K562 (cell line): Measurements from ENCODE around the gene IMMP2L. TPM values are rescaled to one million over a fixed set of nuclear protein-coding genes. Genes with fewer than 3 reads are reported as not detected.

Experiments used
- ATAC-seq: fragments of 200-7000 bp; cut with Tn5 transposase; 3 replicates; pipeline ENCODE4 v1.9.1; 2020; ENCODE audit warnings: moderate library complexity
- BruUV-seq: library from RNA; stranded (reverse); fragments of 400-500 nt; replicated peaks from 2 replicates; lab custom pipeline; 2021; lab: Mats Ljungman, UMichigan
- CTCF ChIA-PET: fragments of 300-600 bp; formaldehyde crosslinking; extraction: SDS; loops from one replicate; lab custom pipeline; 2021; ENCODE audit warnings: low intra/inter-chr PET ratio; lab: Yijun Ruan, JAX
- POLR2A ChIA-PET: fragments of 300-600, 350-650 bp; sonication (Branson Sonifier 250); formaldehyde crosslinking; extraction: SDS; loops from one replicate; lab custom pipeline; 2021; ENCODE audit warnings: antibody characterized with exemption, inconsistent platforms; lab: Yijun Ruan, JAX
- DNase-seq, 4 experiments: peaks; one replicate each; pipeline versions ENCODE4 v3.0.0 to v3.0.0-alpha.2; 2011 to 2018; ENCODE audit warnings: low spot score in 3 of 4, mixed read lengths in 3 of 4; ENCODE audit errors: extremely low read depth in 1 of 4
- FAIRE-seq: peaks from 2 replicates; lab custom pipeline; 2011; peaks lifted over from hg19 to GRCh38; lab: Jason Lieb, UNC
- H2AFZ ChIP-seq: 2 replicates; pipeline ENCODE4 v1.6.0; 2011; ENCODE audit warnings: low read depth, low read length, control low read depth, inconsistent platforms
- H3K27ac ChIP-seq: fragments of 200-600 bp; 3 replicates; pipeline ENCODE4 v1.8.0; 2011; ENCODE audit warnings: low read depth, mild to moderate bottlenecking, control low read depth, inconsistent platforms, low read length, moderate library complexity, mixed read lengths; ENCODE audit errors: extremely low read depth
- H3K27me3 ChIP-seq, 2 experiments: fragments of 300-600 bp in 1 of 2; 2 replicates in 1 of 2; 3 replicates in 1 of 2; pipeline versions ENCODE4 v1.6.0 to v1.8.0; 2011; ENCODE audit warnings: inconsistent platforms in 2 of 2, low read length in 2 of 2, mild to moderate bottlenecking in 1 of 2, mixed read lengths in 1 of 2, moderate library complexity in 1 of 2; ENCODE audit not compliant: control insufficient read depth in 2 of 2, insufficient read depth in 2 of 2
- H3K36me3 ChIP-seq: fragments of 300-600 bp; 3 replicates; pipeline ENCODE4 v1.8.0; 2011; ENCODE audit warnings: mild to moderate bottlenecking, low read length, inconsistent platforms; ENCODE audit not compliant: control insufficient read depth, insufficient read depth
- H3K4me1 ChIP-seq, 2 experiments: fragments of 200-600 bp in 1 of 2; replicated peaks in 1 of 2; 2 replicates in 1 of 2; 3 replicates in 1 of 2; pipeline versions ENCODE4 v1.5.1 to v1.8.0; 2011; ENCODE audit warnings: inconsistent platforms in 2 of 2, low read length in 2 of 2, mild to moderate bottlenecking in 1 of 2, mixed read lengths in 1 of 2, moderate library complexity in 1 of 2; ENCODE audit not compliant: control insufficient read depth in 2 of 2, insufficient read depth in 2 of 2
- H3K4me2 ChIP-seq: 2 replicates; pipeline ENCODE4 v1.6.1; 2011; ENCODE audit warnings: low read length, control low read depth, inconsistent platforms, mixed read lengths; ENCODE audit not compliant: insufficient read depth
- H3K4me3 ChIP-seq: fragments of 200-600 bp; sonication (generic), shearing (Covaris generic); 2 replicates; pipeline ENCODE4 v1.5.1; 2016; ENCODE audit warnings: control low read depth, inconsistent platforms
- H3K79me2 ChIP-seq: fragments of 200-600 bp; 3 replicates; pipeline ENCODE4 v1.8.0; 2011; ENCODE audit warnings: low read length, inconsistent platforms; ENCODE audit not compliant: control insufficient read depth, insufficient read depth
- H3K9ac ChIP-seq, 2 experiments: 2 replicates each; pipeline versions ENCODE4 v1.6.0 to v1.6.1; 2011; ENCODE audit warnings: low read depth in 2 of 2, low read length in 2 of 2, control low read depth in 1 of 2, inconsistent platforms in 1 of 2, mild to moderate bottlenecking in 1 of 2, mixed read lengths in 1 of 2; ENCODE audit not compliant: insufficient read depth in 1 of 2
- H3K9me1 ChIP-seq: one replicate; pipeline ENCODE4 v1.6.0; 2011; ENCODE audit warnings: inconsistent platforms, mild to moderate bottlenecking, low read length, moderate library complexity; ENCODE audit not compliant: control insufficient read depth, insufficient read depth
- H3K9me3 ChIP-seq: replicated peaks from 2 replicates; pipeline ENCODE4 v1.5.1; 2011; ENCODE audit warnings: low read depth, low read length, inconsistent platforms; ENCODE audit not compliant: control insufficient read depth, insufficient read depth
- H4K20me1 ChIP-seq: replicated peaks from 2 replicates; pipeline ENCODE4 v1.6.1; 2011; ENCODE audit warnings: low read length, inconsistent platforms, mixed read lengths; ENCODE audit not compliant: control insufficient read depth, insufficient read depth
- HNRNPH1 ChIP-seq: fragments of 200-400 bp; formaldehyde crosslinking; optimal IDR thresholded peaks from 2 replicates; pipeline ENCODE3; 2017; ENCODE audit warnings: low read depth, mild to moderate bottlenecking, low read length, moderate library complexity
- JUN ChIP-seq, 2 experiments: sonication (generic) in 1 of 2; formaldehyde crosslinking in 1 of 2; IDR thresholded peaks; 2 replicates each; pipeline versions ENCODE4 v1.6.1 to v1.8.0; 2012 to 2022; ENCODE audit warnings: borderline replicate concordance in 2 of 2, mild to moderate bottlenecking in 2 of 2, improper control_type of control experiment in 1 of 2, low read depth in 1 of 2, low read length in 1 of 2, missing genetic modification reagents in 1 of 2
- NCOA2 ChIP-seq, 2 experiments: fragments of 450-650 bp; IDR thresholded peaks; 2 replicates each; pipeline ENCODE4 v1.6.1; 2018; ENCODE audit warnings: mild to moderate bottlenecking in 2 of 2, moderate library complexity in 1 of 2; ENCODE audit not compliant: partially characterized antibody in 2 of 2
- U2AF2 ChIP-seq: fragments of 200-400 bp; formaldehyde crosslinking; optimal IDR thresholded peaks from 2 replicates; pipeline ENCODE3; 2017; ENCODE audit warnings: low read depth, mild to moderate bottlenecking, low read length
- WGBS: fragments of 100-300 bp; shearing (Covaris generic); methylation state at CpG from one replicate; pipeline ENCODE4 v1.1.6; 2016; ENCODE audit warnings: low coverage, mixed read lengths; ENCODE audit not compliant: insufficient coverage; ENCODE audit errors: missing lambda C conversion rate; 5-methylcytosine and 5-hydroxymethylcytosine counted together
- in situ Hi-C: fragments of 300-500 bp; cut with MboI; formaldehyde crosslinking; loops from 4 replicates; pipeline ENCODE4 v1.15.0; 2018; ENCODE audit warnings: inconsistent platforms, mixed read lengths
- intact Hi-C: fragments of 100-400 bp; cut with micrococcal nuclease; formaldehyde crosslinking; loops from 2 replicates; pipeline ENCODE4 v1.14.2; 2022
- polyA plus RNA-seq, 8 experiments: library from polyadenylated mRNA; depleted of rRNA in 4 of 8; stranded (reverse) in 5 of 8; unstranded in 3 of 8; fragments of >200 nt; fragmentation: Nextera tagmentation in 2 of 8; fragmentation: Illumina TruSeq in 1 of 8; extraction: Ambion mirVana in 2 of 8; extraction: Trizol in 1 of 8; gene quantifications; 2 replicates each; pipeline versions ENCODE4 v1.2.1 to v1.2.3, GENCODE V29; 2011 to 2014; ENCODE audit warnings: inconsistent platforms in 1 of 8, missing spikeins in 1 of 8
- total RNA-seq, 7 experiments: library from RNA; depleted of rRNA in 6 of 7; stranded (reverse); fragments of >200 nt in 6 of 7; fragmentation: Illumina TruSeq in 2 of 7; extraction: Trizol in 2 of 7; gene quantifications; 2 replicates each; pipeline versions ENCODE4 v1.2.1 to v1.2.3, GENCODE V29; 2011 to 2021; ENCODE audit warnings: low replicate concordance in 1 of 7
- TF ChIP-seq, protein P1 (sequence below): sonication (generic); formaldehyde crosslinking; IDR thresholded peaks from 2 replicates; pipeline ENCODE4 v1.8.1; 2023; ENCODE audit warnings: mild to moderate bottlenecking, missing genetic modification reagents

The IMMP2L gene
- total and polyA plus RNA-seq, 9 of the 15 experiments (the other 6 are each of a cell fraction or from before 2014, with no cell fraction given): 29.7 to 116 (median 53.0) TPM

DNA sequence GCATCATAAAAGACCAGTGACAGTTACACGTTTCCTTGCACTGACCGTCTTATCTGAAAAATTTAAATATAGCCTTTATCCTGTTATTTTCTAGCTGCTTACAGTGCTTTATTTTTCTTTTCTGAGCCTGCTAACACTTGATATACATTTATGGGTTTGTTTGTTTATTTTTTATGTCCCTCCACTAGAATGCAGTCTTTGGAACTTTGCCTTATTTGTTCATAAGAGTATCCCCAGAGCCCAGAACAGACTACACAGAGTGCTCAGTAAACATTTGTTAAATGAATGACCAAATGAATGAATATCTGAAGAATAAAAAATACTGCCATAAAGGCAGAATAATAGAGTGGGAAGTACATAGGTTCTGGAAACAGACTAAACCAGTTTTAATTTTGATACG lies 673.7 kb downstream of the IMMP2L start:
- in situ Hi-C loops (no loop called here), intact Hi-C loops (no loop called here)
- no peaks in the 10 kb centered on the region for H3K9me1 ChIP-seq
- H3K9ac ChIP-seq: no peak overlapping the region
- TF ChIP-seq HNRNPH1 (no peak), JUN (IDR thresholded peaks at IDR 0.05; ENCODE audit: borderline replicate concordance, low read depth, low read length) (no peak), JUN (CRISPR knock-in tag; IDR thresholded peaks at IDR 0.05; ENCODE audit: borderline replicate concordance) (no peak), NCOA2 (IDR thresholded peaks at IDR 0.05; ENCODE audit: partially characterized antibody in 2 of 2) (no peak), U2AF2 (no peak)
- TF ChIP-seq, protein P1, sequence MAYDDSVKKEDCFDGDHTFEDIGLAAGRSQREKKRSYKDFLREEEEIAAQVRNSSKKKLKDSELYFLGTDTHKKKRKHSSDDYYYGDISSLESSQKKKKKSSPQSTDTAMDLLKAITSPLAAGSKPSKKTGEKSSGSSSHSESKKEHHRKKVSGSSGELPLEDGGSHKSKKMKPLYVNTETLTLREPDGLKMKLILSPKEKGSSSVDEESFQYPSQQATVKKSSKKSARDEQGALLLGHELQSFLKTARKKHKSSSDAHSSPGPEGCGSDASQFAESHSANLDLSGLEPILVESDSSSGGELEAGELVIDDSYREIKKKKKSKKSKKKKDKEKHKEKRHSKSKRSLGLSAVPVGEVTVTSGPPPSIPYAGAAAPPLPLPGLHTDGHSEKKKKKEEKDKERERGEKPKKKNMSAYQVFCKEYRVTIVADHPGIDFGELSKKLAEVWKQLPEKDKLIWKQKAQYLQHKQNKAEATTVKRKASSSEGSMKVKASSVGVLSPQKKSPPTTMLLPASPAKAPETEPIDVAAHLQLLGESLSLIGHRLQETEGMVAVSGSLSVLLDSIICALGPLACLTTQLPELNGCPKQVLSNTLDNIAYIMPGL (CRISPR knock-in tag): no peak
- H3K4me3 ChIP-seq: no peak overlapping the region
- DNase-seq (no peak), FAIRE-seq (no peak), ATAC-seq (no peak)
- no peaks in the 10 kb centered on the region for H3K36me3 ChIP-seq
- ChIA-PET CTCF (no interaction called here), POLR2A (interaction anchor here (1.0 kb wide), 1 partner anchor 11 kb away, joined by 3 read pairs; no protein-coding TSS in a partner anchor)
- WGBS: 35% methylated on average over 3 of the region's 3 CpGs
- no peak overlapping the region for H2AFZ ChIP-seq
- H3K79me2 ChIP-seq: no peaks in the 10 kb centered on the region
- H3K4me1 ChIP-seq: no peaks in the 10 kb centered on the region
- H3K9me3 ChIP-seq: no peaks in the 10 kb centered on the region
- no peak overlapping the region for H3K27ac ChIP-seq
- no peak overlapping the region for H3K4me2 ChIP-seq
- no peaks in the 10 kb centered on the region for H4K20me1 ChIP-seq
- H3K27me3 ChIP-seq: no peaks in the 10 kb centered on the region
- BruUV-seq: no TSS peak
